ENCODE measurements around the gene COL8A2. TPM values are rescaled to one million over a fixed set of nuclear protein-coding genes. Genes with fewer than 3 reads are reported as not detected.

COL8A2 gene
- total RNA-seq, result 1 to 10 TPM in 3 of 4 donors, under 1 TPM in 1; 0.83 to 1.3 (median 1.1) TPM

DNA sequence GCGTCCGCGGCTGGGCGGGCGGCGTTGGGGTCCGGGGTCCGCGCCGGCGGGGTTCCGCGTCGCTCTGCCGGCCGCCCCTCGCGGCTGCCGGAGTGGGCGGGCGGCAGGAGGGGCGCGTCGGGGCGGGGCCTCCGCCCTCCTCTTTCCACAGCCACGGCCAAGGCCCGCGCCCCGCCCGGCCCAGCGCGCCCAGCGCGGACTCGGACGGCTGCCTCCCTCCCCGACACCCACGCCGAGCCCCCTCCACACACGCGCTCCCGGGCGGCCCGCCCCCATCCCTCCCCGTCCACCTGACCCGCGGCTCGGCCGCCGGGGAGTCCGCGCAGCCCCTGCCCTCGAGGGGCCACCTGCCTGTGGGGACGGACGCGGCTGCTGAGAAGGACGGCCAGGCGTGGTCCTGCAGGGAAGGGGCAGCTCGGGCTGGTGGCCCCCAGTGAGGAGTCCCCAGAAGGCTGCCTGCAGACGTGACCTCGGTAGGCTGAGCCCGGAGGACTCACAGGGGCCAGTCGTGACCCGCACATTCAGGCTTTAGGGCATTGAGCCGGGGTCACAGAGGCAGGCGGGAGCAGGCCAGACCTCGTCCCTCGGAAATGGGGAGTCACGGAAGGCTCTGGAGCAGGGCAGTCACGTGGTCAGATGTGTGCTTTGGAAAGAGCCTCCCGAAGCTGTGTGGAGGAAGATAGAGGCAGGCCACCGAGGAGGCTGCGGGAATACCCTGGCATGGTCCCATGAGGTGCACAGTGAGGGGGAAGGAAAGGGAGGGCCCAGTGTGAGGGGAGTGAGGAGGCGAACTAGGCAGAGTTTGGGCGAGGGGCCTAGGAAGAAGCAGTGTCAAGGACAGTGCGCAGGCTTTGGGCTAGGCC lies at the start of gene COL8A2:
Gene COL8A2, minus strand, starts transcription at position 94 of the 863 bp plus-strand sequence. CDS start 24,980 bp downstream, outside the sequence.
- H3K36me3 ChIP-seq, result no peaks in the 10 kb centered on the region
- no peaks in the 10 kb centered on the region for H3K9me3 ChIP-seq
- peak within 1 kb of the TSS; percentile 31 to 50 (median 48) for H3K4me3 ChIP-seq
- TF ChIP-seq, protein P1, sequence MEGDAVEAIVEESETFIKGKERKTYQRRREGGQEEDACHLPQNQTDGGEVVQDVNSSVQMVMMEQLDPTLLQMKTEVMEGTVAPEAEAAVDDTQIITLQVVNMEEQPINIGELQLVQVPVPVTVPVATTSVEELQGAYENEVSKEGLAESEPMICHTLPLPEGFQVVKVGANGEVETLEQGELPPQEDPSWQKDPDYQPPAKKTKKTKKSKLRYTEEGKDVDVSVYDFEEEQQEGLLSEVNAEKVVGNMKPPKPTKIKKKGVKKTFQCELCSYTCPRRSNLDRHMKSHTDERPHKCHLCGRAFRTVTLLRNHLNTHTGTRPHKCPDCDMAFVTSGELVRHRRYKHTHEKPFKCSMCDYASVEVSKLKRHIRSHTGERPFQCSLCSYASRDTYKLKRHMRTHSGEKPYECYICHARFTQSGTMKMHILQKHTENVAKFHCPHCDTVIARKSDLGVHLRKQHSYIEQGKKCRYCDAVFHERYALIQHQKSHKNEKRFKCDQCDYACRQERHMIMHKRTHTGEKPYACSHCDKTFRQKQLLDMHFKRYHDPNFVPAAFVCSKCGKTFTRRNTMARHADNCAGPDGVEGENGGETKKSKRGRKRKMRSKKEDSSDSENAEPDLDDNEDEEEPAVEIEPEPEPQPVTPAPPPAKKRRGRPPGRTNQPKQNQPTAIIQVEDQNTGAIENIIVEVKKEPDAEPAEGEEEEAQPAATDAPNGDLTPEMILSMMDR (IDR thresholded peaks at IDR 0.05), result no peak
- TF ChIP-seq POLR2A (IDR thresholded peaks at IDR 0.05), result no peak
- H3K27me3 ChIP-seq, result peaks cover 0 to 7% of the 10 kb centered on the region in 2 donors
- H3K4me1 ChIP-seq, result peaks cover 0 to 5% (median 0%) of the 10 kb centered on the region in 4 donors
- no peak for DNase-seq
- peak within 1 kb of the TSS in 1 of 4 donors; percentile 49 for H3K27ac ChIP-seq

DNA sequence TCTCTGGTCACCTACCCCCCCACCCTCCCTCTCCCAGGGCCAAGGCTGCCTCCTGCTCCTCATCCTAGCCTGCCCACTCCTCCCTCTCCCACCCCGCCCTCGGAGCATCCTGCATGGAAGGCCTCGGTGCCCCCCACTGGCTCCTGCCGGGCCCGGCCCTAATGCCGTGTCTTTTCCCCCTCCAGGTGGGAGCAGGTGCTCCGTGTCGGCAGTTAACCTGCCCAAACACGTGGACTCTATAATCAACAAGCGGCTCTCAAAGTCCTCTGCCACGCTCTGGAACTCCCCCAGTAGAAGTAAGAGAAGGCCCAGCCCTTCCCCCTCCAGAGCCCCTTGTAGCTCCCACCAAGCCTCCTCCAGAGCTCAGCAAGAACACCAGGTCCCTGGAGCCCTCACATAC lies 49.7 kb upstream of the COL8A2 start:
- Histone ChIP-seq H3K4me3 (no peak overlapping the region), H3K36me3 (peaks cover 0 to 89% (median 0%) of the 10 kb centered on the region in 3 donors), H3K9me3 (no peaks in the 10 kb centered on the region), H3K27me3 (no peaks in the 10 kb centered on the region), H3K4me1 (peaks cover 0 to 26% (median 0%) of the 10 kb centered on the region in 4 donors), H3K27ac (peak overlapping the region in 1 of 4 donors; percentile 63)
- DNase-seq, result no peak
- TF ChIP-seq, protein P1 (IDR thresholded peaks at IDR 0.05), result no peak
- no peak for TF ChIP-seq POLR2A (IDR thresholded peaks at IDR 0.05)

DNA sequence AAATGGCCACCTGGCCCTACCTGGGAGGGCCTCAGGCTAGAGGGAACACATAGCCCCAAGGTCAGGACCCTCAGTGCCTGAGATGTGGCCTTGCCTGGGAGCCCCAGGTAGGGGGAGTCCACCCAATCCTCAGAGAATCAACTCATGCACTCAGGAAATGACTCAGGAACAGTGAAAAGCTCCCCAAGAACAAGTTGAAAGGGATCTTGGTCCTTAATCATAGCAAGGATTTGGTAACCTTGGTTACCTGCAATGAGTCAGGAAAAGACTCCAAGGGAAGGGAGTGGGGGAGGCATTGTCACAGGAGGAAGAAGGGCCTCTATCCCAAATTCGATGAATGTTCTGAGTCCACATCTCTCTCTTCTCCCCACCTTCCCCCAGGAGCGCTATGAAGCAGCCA lies 48.0 kb upstream of the COL8A2 start:
- H3K9me3 ChIP-seq, result no peaks in the 10 kb centered on the region
- H3K27ac ChIP-seq, result no peak overlapping the region
- peaks cover 0 to 74% (median 0%) of the 10 kb centered on the region in 3 donors for H3K36me3 ChIP-seq
- no peaks in the 10 kb centered on the region for H3K27me3 ChIP-seq
- H3K4me1 ChIP-seq, result peaks cover 0 to 28% (median 0%) of the 10 kb centered on the region in 4 donors
- no peak overlapping the region for H3K4me3 ChIP-seq
- no peak for DNase-seq
- TF ChIP-seq POLR2A (IDR thresholded peaks at IDR 0.05), result no peak
- TF ChIP-seq, protein P1 (IDR thresholded peaks at IDR 0.05), result no peak

DNA sequence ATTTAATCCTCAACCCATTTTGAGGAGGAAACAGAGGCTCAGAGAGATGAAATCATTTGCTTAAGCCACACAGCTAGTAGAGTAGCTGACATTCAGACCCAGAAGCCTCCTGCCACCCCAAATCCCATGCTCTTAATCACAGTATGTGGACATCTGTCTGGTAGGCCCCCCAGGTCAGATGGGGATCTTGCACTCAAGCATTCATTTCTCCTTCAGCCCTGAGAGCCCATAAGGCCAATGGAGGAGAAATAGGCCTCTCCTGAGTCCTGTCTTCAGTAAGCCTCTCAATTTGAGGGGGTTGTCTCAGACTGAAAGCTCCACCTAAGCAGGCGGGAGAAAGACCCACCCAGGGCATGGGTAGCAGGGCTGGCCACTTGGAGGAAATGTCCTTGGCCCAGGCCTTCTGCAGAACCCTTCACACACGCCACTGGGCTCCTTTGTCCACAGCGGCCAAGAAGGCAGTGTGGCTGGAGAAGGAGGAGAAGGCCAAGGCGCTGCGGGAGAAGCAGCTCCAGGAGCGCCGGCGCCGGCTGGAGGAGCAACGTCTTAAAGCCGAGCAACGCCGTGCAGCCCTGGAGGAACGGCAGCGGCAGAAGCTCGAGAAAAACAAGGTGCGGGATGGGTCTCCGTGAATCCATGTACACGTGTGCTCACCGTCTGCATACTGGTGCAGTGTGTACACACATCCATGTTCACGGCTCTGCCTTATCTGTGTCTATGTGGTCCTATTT lies 47.2 kb upstream of the COL8A2 start:
- no peak for DNase-seq
- peaks cover 0 to 68% (median 0%) of the 10 kb centered on the region in 3 donors for H3K36me3 ChIP-seq
- H3K27me3 ChIP-seq, result no peaks in the 10 kb centered on the region
- H3K9me3 ChIP-seq, result no peaks in the 10 kb centered on the region
- peaks cover 0 to 33% (median 0%) of the 10 kb centered on the region in 4 donors for H3K4me1 ChIP-seq
- H3K4me3 ChIP-seq, result no peak overlapping the region
- TF ChIP-seq, protein P1 (IDR thresholded peaks at IDR 0.05), result no peak
- no peak for TF ChIP-seq POLR2A (IDR thresholded peaks at IDR 0.05)
- H3K27ac ChIP-seq, result no peak overlapping the region

DNA sequence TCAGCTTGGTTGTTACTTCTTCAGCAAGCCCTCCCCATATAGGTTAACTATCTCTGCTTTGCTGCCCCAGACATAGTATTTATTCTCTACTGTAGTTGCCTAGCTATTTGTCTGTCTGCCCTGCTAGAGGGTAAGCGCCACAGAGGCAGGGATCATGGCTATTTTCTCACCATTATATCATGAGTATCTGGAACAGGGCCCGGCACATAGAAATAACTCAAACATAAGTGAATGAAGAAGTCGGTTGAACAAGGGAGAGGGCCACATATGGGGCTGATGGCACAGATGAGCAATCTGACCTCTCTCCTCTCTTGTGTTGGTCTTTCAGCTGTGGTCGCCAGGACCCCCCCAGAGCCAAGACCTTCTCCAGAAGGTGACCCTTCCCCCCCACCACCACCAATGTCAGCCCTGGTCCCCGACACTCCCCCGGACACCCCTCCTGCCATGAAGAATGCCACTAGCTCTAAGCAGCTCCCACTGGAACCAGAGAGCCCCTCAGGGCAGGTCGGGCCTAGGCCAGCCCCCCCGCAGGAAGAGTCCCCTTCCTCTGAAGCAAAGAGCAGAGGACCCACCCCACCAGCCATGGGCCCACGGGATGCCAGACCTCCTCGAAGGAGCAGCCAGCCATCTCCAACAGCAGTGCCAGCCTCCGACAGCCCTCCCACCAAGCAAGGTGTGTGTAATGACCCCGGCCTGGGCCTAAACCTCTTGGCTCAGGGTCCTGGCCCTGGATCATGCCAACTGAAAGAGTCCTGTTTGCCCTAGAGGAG lies 45.8 kb upstream of the COL8A2 start:
- H3K4me3 ChIP-seq, result no peak overlapping the region
- H3K36me3 ChIP-seq, result peaks cover 0 to 60% (median 0%) of the 10 kb centered on the region in 3 donors
- peaks cover 0 to 37% (median 0%) of the 10 kb centered on the region in 4 donors for H3K4me1 ChIP-seq
- DNase-seq, result no peak
- no peak overlapping the region for H3K27ac ChIP-seq
- no peaks in the 10 kb centered on the region for H3K9me3 ChIP-seq
- H3K27me3 ChIP-seq, result no peaks in the 10 kb centered on the region
- no peak for TF ChIP-seq POLR2A (IDR thresholded peaks at IDR 0.05)
- TF ChIP-seq, protein P1 (IDR thresholded peaks at IDR 0.05), result no peak
